PC-9 (cell line): ENCODE data around the gene FZD8.

Experiments used
- CTCF ChIP-seq: fragments of 200-600 bp; sonication (generic); conservative IDR thresholded peaks from 2 replicates; pipeline ENCODE4 v1.6.1; 2017; ENCODE audit warnings: mixed run types, antibody characterized with exemption, mild to moderate bottlenecking, moderate library complexity
- EZH2 ChIP-seq: fragments of 200-600 bp; sonication (generic); IDR thresholded peaks from 2 replicates; pipeline ENCODE4 v1.8.0; 2017; ENCODE audit warnings: antibody characterized with exemption, low read depth

- TF ChIP-seq EZH2 (no peak), CTCF (no peak)
Measured at GRCh38 chr10:35600193-35600592, 41.9 kb downstream of the FZD8 start.
